22Rv1 (cell line): ENCODE data around the gene MSI2.

ENCODE experiments used
- CTCF ChIP-seq: fragments of 450-650 bp; IDR thresholded peaks from 2 replicates; pipeline ENCODE4 v1.5.1; 2017; ENCODE audit warnings: mild to moderate bottlenecking
- ZFX ChIP-seq: fragments of 450-650 bp; IDR thresholded peaks from 2 replicates; pipeline ENCODE4 v1.6.1; 2017; ENCODE audit warnings: antibody characterized with exemption, borderline replicate concordance

- TF ChIP-seq CTCF (no peak), ZFX (no peak)
These were observed 347.7 kb downstream of the MSI2 start for GRCh38 chr17:57603978-57604377.
